SK-N-SH (cell line): ENCODE results near the gene PFKFB1. TPM values are rescaled to one million over a fixed set of nuclear protein-coding genes. Genes with fewer than 3 reads are reported as not detected.

ENCODE experiments used
- polyA plus RNA-seq, 3 experiments: library from polyadenylated mRNA; depleted of rRNA; stranded (reverse); fragments of >200 nt; gene quantifications; 2 replicates each; pipeline ENCODE4 v1.2.3, GENCODE V29; 2012
- small RNA-seq, 7 experiments: library from RNA; depleted of rRNA; stranded (forward); fragments of <200 nt; gene quantifications; one replicate each; pipeline ENCODE3, GENCODE V24; 2012

PFKFB1 gene
- polyA plus RNA-seq, 1 of the 3 experiments (the other 2 are of a cell fraction), result 0.12 TPM

Small RNA genes lying within 50 kb of the gene (small RNA-seq; reads per million reads assigned to genes)
- 0 to 0.13 (median 0) reads per million in 7 experiments for gene RF00614

Other genes starting within 250 kb of the PFKFB1 start
- not detected in 2 replicates for gene ITIH6, start 195.9 kb downstream of the PFKFB1 start, polyA plus RNA-seq (2012; rRNA removed)
- gene MAGED2, start 186.4 kb downstream of the PFKFB1 start, polyA plus RNA-seq (2012; rRNA removed), result 202 and 227 TPM in 2 replicates
- gene TRO, start 73.4 kb downstream of the PFKFB1 start, polyA plus RNA-seq (2012; rRNA removed), result 59.1 and 70.0 TPM in 2 replicates
- 23.5 and 26.9 TPM in 2 replicates for gene APEX2, start 6.2 kb upstream of the PFKFB1 start, polyA plus RNA-seq (2012; rRNA removed)
- gene ALAS2, start 36.8 kb upstream of the PFKFB1 start, polyA plus RNA-seq (2012; rRNA removed), result not detected in 2 replicates
- 0.31 TPM in 1 of 2 replicates, not detected in the other for gene PAGE2B, start 80.8 kb upstream of the PFKFB1 start, polyA plus RNA-seq (2012; rRNA removed)
- 4.2 and 4.7 TPM in 2 replicates for gene PAGE2, start 94.8 kb upstream of the PFKFB1 start, polyA plus RNA-seq (2012; rRNA removed)
- gene PAGE5, start 226.2 kb upstream of the PFKFB1 start, polyA plus RNA-seq (2012; rRNA removed), result 5.1 and 7.1 TPM in 2 replicates